Muscle layer of colon (tissue), 2 donors: ENCODE measurements around the gene MARCHF3.

Source experiments
- H3K27ac ChIP-seq: one replicate; pipeline ENCODE4 v1.7.0; 2013; ENCODE audit warnings: low read depth, mild to moderate bottlenecking, low read length, moderate library complexity
- H3K27me3 ChIP-seq, 2 donors: one replicate each; pipeline ENCODE4 v1.7.0; 2013; ENCODE audit warnings: low read length in 2 of 2, mild to moderate bottlenecking in 2 of 2; ENCODE audit not compliant: insufficient read depth in 2 of 2, control insufficient read depth in 1 of 2
- H3K36me3 ChIP-seq: one replicate; pipeline ENCODE4 v1.7.0; 2013; ENCODE audit warnings: mild to moderate bottlenecking, low read length; ENCODE audit not compliant: insufficient read depth
- H3K4me1 ChIP-seq: one replicate; pipeline ENCODE4 v1.7.0; 2013; ENCODE audit warnings: mild to moderate bottlenecking, low read length; ENCODE audit not compliant: insufficient read depth
- H3K4me3 ChIP-seq, 2 donors: one replicate each; pipeline ENCODE4 v1.7.0; 2013; ENCODE audit warnings: low read length in 2 of 2, low read depth in 1 of 2, mild to moderate bottlenecking in 1 of 2, moderate library complexity in 1 of 2
- H3K9ac ChIP-seq: one replicate; pipeline ENCODE4 v1.7.0; 2013; ENCODE audit warnings: low read length
- H3K9me3 ChIP-seq: one replicate; pipeline ENCODE4 v1.7.0; 2013; ENCODE audit warnings: mild to moderate bottlenecking, low read length
- donor health status: abdominal sarcoma.
- donor health status: Adenocarcinoma of cecum.

MARCHF3 gene

DNA sequence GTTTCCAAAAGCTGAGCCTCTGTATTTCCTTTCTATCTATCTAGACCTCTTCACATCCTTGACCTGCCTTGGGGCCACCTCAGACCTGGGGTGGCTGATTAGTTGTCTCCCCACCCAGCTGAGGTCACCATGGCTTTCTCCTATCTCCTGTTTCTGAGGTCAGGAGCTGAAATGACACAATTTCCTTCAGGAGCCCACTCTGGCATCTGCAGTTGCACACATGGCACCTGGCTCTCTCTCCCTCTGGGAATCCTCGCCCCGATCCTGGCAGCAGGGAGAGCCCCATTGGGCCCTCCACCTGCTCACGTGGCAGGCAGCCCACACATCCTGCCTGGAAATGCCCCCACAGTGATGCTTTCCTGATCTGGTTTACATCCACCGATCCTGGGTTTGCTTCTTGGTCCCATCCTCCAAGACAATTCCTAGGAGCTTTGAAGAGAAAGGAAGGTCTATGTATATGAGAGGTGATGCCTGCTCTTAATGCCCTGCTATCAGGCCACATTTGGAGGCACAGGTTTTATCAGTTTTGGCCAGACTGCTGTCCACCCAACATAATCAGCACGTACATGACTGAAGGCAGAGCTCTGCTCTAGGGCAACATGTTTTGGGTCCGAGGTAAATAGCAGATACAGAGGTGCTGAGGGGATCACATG, 53.7 kb downstream of the MARCHF3 start:
- no peaks in the 10 kb centered on the region for H3K36me3 ChIP-seq
- no peak overlapping the region for H3K4me3 ChIP-seq
- H3K9me3 ChIP-seq = no peaks in the 10 kb centered on the region
- peaks cover 4% of the 10 kb centered on the region for H3K4me1 ChIP-seq
- H3K27ac ChIP-seq = no peak overlapping the region
- H3K9ac ChIP-seq = no peak overlapping the region
- no peaks in the 10 kb centered on the region for H3K27me3 ChIP-seq

- no peak overlapping the region for H3K9ac ChIP-seq
- H3K4me1 ChIP-seq = peaks cover 8% of the 10 kb centered on the region
- H3K9me3 ChIP-seq = no peaks in the 10 kb centered on the region
- no peak overlapping the region for H3K4me3 ChIP-seq
- no peaks in the 10 kb centered on the region for H3K27me3 ChIP-seq
- H3K27ac ChIP-seq = no peak overlapping the region
- no peaks in the 10 kb centered on the region for H3K36me3 ChIP-seq
Measured at GRCh38 chr5:126975796-126976195, 54.6 kb downstream of the MARCHF3 start.

DNA sequence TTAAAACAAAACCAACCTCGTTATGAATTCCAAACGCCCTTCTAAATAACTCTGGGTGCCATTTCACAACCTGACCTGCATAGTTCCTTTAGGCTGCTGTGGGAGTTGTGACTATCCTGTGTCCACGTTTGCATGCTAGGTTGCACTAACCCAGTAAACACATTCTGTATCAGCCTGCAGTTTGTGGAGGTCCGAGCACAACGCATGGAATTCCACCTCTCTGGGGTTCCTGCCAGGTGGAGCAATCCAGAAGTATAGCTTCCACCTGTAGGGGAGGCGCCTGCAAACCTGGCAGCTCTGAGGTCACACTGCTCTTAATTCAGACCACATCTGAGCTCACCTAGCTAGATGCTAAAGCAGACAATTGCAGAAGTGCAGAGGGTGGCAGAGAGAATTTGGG, 57.2 kb downstream of the MARCHF3 start:
- peaks cover 8% of the 10 kb centered on the region for H3K4me1 ChIP-seq
- H3K27me3 ChIP-seq = no peaks in the 10 kb centered on the region
- H3K36me3 ChIP-seq = no peaks in the 10 kb centered on the region
- no peaks in the 10 kb centered on the region for H3K9me3 ChIP-seq
- H3K4me3 ChIP-seq = no peak overlapping the region
- no peak overlapping the region for H3K9ac ChIP-seq
- no peak overlapping the region for H3K27ac ChIP-seq

DNA sequence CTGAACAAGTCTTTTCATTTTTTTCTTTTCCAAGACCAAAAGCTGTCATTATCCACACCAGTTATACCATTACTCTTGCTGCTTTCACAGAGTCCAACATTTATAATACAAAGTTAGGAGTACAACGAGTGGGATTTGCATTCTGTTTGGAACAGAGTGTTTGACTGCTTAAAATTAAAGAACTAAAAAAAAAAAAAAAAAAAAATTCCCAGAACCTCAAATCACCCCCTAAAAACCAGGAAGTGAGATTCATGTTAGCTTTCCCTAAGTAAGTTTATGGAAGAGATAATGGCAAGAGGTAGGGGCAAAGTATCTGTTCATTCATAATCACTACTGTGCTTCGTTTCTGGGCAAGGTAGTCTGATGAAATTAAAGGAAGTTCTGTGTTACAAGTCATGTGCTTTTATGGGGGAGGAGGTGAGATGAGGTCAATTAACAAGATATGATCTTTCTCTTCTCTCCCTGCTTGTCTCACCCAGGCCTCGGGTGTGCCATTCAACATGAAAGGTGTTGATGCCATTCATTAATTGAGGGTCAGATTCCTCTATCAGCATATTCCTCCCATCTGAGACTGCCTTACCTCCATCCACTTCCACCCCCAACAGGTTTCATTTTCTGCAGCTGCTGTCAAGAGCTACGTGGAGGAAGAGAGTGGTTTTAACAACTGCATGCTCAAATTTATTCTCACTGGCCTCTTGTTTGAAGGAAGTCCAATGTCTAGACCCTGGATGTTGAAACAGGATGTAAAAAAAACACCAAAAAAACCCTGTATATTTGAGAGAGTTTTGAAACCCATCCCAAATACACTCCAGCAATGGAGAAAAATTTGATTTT, 58.1 kb downstream of the MARCHF3 start:
- Histone ChIP-seq H3K9ac (no peak overlapping the region), H3K27me3 (no peaks in the 10 kb centered on the region), H3K4me1 (peaks cover 8% of the 10 kb centered on the region), H3K9me3 (no peaks in the 10 kb centered on the region), H3K36me3 (no peaks in the 10 kb centered on the region), H3K27ac (no peak overlapping the region), H3K4me3 (no peak overlapping the region)

- no peaks in the 10 kb centered on the region for H3K27me3 ChIP-seq
- H3K9ac ChIP-seq = no peak overlapping the region
- H3K27ac ChIP-seq = no peak overlapping the region
- H3K36me3 ChIP-seq = no peaks in the 10 kb centered on the region
- no peak overlapping the region for H3K4me3 ChIP-seq
- H3K9me3 ChIP-seq = no peaks in the 10 kb centered on the region
- peaks cover 8% of the 10 kb centered on the region for H3K4me1 ChIP-seq
Measured at GRCh38 chr5:126971455-126972031, 58.8 kb downstream of the MARCHF3 start.

DNA sequence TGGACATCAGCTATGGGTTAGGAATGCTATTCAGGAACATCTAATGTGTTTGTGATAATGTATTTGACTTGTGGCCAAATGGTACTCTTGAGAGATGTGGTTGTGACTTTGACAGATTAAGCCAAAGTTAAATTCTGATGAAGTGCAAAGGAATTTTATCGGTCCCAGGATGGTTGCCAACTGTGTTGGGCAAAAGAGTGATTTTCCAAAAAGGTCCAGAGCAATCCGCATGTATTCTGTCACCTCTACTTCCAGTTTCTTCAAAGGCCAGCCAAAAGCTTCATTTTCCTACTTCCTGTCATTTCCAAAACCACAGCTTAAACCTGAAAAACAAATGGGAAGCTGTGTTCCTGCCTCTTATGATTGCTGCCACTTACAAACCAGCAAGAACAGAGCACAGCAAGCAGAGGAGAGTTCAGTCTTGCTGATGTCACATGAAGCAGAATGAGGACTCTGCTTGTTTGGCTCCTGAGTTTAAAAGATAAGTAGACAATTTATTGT, 59.8 kb downstream of the MARCHF3 start:
- no peak overlapping the region for H3K9ac ChIP-seq
- no peaks in the 10 kb centered on the region for H3K9me3 ChIP-seq
- H3K27ac ChIP-seq = no peak overlapping the region
- H3K36me3 ChIP-seq = no peaks in the 10 kb centered on the region
- H3K27me3 ChIP-seq = no peaks in the 10 kb centered on the region
- no peak overlapping the region for H3K4me3 ChIP-seq
- H3K4me1 ChIP-seq = peaks cover 8% of the 10 kb centered on the region

DNA sequence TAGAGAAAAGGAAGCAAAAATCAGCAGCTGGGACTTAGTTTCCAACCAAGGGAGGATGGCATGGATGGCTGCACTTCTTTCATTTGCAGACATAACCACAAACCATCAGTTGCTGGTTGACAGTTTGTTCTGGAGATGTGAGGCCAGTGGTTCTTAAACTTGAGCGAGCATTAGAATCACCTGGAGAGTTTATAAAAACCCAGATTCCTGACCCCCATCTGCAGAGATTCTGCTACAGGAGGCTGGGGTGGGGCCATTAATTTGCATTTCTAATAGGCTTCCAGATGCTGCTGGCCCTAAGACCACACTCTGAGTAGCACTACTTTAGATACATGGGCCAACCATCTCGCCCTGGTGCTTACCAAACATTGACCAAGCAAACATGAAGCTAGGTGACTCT, 60.8 kb downstream of the MARCHF3 start:
- Histone ChIP-seq H3K9me3 (no peaks in the 10 kb centered on the region), H3K9ac (no peak overlapping the region), H3K27me3 (no peaks in the 10 kb centered on the region), H3K27ac (no peak overlapping the region), H3K4me1 (peaks cover 8% of the 10 kb centered on the region), H3K4me3 (no peak overlapping the region), H3K36me3 (no peaks in the 10 kb centered on the region)

GRCh38 chr5:126967808-126968466, 62.4 kb downstream of the MARCHF3 start:
- no peak overlapping the region for H3K27ac ChIP-seq
- no peaks in the 10 kb centered on the region for H3K36me3 ChIP-seq
- no peaks in the 10 kb centered on the region for H3K27me3 ChIP-seq
- no peaks in the 10 kb centered on the region for H3K9me3 ChIP-seq
- no peak overlapping the region for H3K4me3 ChIP-seq
- no peak overlapping the region for H3K9ac ChIP-seq
- H3K4me1 ChIP-seq = peaks cover 4% of the 10 kb centered on the region

- no peaks in the 10 kb centered on the region for H3K27me3 ChIP-seq
- H3K9me3 ChIP-seq = no peaks in the 10 kb centered on the region
- H3K4me3 ChIP-seq = no peak overlapping the region
- H3K9ac ChIP-seq = no peak overlapping the region
- H3K27ac ChIP-seq = no peak overlapping the region
- no peaks in the 10 kb centered on the region for H3K36me3 ChIP-seq
- H3K4me1 ChIP-seq = no peaks in the 10 kb centered on the region
Measured at GRCh38 chr5:126965487-126965886, 64.9 kb downstream of the MARCHF3 start.

- no peak overlapping the region for H3K27ac ChIP-seq
- no peaks in the 10 kb centered on the region for H3K36me3 ChIP-seq
- no peaks in the 10 kb centered on the region for H3K9me3 ChIP-seq
- no peak overlapping the region for H3K9ac ChIP-seq
- H3K27me3 ChIP-seq = no peaks in the 10 kb centered on the region
- H3K4me3 ChIP-seq = no peak overlapping the region
- H3K4me1 ChIP-seq = no peaks in the 10 kb centered on the region
Measured at GRCh38 chr5:126965061-126965475, 65.3 kb downstream of the MARCHF3 start.

DNA sequence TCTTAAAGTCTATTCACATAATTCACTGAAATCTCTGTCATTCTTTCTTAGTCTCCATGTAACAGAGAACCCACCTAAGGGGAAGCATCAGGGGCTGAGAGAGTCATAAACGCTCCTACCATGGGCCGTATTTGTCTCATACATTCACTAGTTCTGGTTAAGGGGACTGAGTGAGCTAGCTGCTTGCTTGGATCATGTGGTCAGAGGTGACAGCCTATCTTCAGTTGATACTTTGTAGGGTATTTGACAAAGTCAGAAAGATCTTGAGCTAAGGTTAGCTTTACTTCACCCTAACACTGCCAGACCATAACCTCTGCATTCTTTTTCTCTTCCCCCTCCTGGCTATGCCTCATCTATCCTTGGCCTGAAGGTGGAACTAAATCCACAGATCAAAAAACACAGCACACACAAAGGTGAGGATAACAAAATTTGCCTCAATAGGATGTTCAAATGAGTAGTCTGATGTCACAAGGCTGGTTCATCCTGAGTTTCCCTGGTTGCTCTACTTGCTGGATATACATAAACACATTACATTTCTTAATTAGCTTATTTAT, 66.5 kb downstream of the MARCHF3 start:
- no peak overlapping the region for H3K9ac ChIP-seq
- no peak overlapping the region for H3K4me3 ChIP-seq
- H3K4me1 ChIP-seq = no peaks in the 10 kb centered on the region
- no peaks in the 10 kb centered on the region for H3K9me3 ChIP-seq
- H3K36me3 ChIP-seq = no peaks in the 10 kb centered on the region
- H3K27ac ChIP-seq = no peak overlapping the region
- no peaks in the 10 kb centered on the region for H3K27me3 ChIP-seq
